Stomach (tissue), 4 donors: ENCODE measurements around the gene DDIAS.

ENCODE experiments used
- EP300 ChIP-seq: sonication (generic); formaldehyde crosslinking; IDR thresholded peaks from one replicate; pipeline ENCODE4 v1.6.1; 2017; ENCODE audit warnings: antibody characterized with exemption
- POLR2A ChIP-seq, 4 donors: fragments of 450-650 bp; IDR thresholded peaks; one replicate each; pipeline ENCODE4 v1.6.1; 2016; ENCODE audit warnings: antibody characterized with exemption in 4 of 4, control low read depth in 2 of 4, mild to moderate bottlenecking in 1 of 4, moderate library complexity in 1 of 4

DNA sequence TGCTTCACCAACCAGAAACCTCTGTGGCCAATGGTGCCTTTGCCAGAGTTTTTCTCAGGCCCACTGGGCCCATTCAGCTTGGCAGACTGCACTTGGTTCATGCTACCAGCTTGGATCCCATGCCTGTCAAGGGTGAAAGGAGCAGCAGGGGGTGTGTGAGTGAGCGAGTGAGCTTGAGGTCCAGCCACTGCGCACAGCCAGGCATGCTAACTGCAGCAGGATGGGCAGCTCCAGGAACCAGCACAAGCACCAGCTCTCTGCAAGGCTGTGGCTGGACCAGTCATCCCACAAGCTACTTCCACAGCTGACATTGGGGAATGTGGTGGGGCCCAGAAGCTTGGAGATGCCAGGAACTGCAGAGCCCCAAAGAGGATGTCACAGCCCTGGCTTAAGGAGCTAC, 40.8 kb downstream of the DDIAS start:
- TF ChIP-seq POLR2A (IDR thresholded peaks at IDR 0.05) (no peak), EP300 (no peak)
